ENCODE measurements around the gene SLC46A2.

SLC46A2 gene

GRCh38 chr9:112869041-112869529 is 21.6 kb downstream of the SLC46A2 start:
- DNase-seq (ENCODE audit: low read depth) = no peak
- no peak overlapping the region for H3K4me3 ChIP-seq (ENCODE audit: control insufficient read depth, low read depth, low read length)
- TF ChIP-seq, protein P1, sequence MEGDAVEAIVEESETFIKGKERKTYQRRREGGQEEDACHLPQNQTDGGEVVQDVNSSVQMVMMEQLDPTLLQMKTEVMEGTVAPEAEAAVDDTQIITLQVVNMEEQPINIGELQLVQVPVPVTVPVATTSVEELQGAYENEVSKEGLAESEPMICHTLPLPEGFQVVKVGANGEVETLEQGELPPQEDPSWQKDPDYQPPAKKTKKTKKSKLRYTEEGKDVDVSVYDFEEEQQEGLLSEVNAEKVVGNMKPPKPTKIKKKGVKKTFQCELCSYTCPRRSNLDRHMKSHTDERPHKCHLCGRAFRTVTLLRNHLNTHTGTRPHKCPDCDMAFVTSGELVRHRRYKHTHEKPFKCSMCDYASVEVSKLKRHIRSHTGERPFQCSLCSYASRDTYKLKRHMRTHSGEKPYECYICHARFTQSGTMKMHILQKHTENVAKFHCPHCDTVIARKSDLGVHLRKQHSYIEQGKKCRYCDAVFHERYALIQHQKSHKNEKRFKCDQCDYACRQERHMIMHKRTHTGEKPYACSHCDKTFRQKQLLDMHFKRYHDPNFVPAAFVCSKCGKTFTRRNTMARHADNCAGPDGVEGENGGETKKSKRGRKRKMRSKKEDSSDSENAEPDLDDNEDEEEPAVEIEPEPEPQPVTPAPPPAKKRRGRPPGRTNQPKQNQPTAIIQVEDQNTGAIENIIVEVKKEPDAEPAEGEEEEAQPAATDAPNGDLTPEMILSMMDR (IDR thresholded peaks at IDR 0.05; ENCODE audit: control insufficient read depth, insufficient read depth, low read depth, low read length, missing control alignments) = no peak

GRCh38 chr9:112868461-112868860 is 22.2 kb downstream of the SLC46A2 start:
- DNase-seq (ENCODE audit: low read depth) = no peak
- TF ChIP-seq, protein P1 (IDR thresholded peaks at IDR 0.05; ENCODE audit: control insufficient read depth, insufficient read depth, low read depth, low read length, missing control alignments) = no peak
- H3K4me3 ChIP-seq (ENCODE audit: control insufficient read depth, low read depth, low read length) = no peak overlapping the region

DNA sequence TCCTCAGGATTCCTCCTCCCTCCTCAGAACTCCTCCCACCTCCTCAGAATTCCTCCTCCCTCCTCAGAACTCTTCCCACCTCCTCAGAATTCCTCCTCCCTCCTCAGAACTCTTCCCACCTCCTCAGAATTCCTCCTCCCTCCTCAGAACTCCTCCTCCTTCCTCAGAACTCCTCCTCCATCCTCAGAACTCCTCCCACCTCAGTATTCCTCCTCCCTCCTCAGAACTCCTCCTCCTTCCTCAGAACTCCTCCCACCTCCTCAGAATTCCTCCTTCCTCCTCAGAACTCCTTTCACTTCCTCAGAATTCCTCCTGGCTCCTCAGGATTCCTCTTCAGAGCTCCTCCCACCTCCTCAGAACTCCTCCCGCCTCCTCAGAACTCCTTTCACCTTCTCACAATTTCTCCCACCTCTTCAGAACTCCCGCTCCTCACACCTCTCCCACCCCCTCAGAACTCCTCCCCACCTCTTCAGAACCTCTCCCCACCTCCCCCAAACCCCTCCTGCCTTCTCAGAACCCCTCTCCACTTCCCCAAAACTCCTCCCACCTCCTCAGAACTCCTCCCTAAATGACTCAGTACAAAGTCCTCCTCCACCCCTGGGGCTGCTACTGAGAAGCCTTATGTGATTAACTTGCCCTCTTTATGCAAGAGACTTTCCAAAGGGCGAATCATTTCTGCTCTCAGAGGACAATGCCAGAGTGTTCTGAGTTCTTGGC is 23.2 kb downstream of the SLC46A2 start:
- no peak overlapping the region for H3K4me3 ChIP-seq (ENCODE audit: control insufficient read depth, low read depth, low read length)
- DNase-seq (ENCODE audit: low read depth) = no peak
- TF ChIP-seq, protein P1 (IDR thresholded peaks at IDR 0.05; ENCODE audit: control insufficient read depth, insufficient read depth, low read depth, low read length, missing control alignments) = no peak

- no peak overlapping the region for H3K4me3 ChIP-seq (ENCODE audit: control insufficient read depth, low read depth, low read length)
- DNase-seq (ENCODE audit: low read depth) = no peak
- TF ChIP-seq, protein P1 (IDR thresholded peaks at IDR 0.05; ENCODE audit: control insufficient read depth, insufficient read depth, low read depth, low read length, missing control alignments) = no peak
These were observed 23.9 kb downstream of the SLC46A2 start for GRCh38 chr9:112866662-112867274.

GRCh38 chr9:112864982-112865381 is 25.7 kb downstream of the SLC46A2 start:
- TF ChIP-seq, protein P1 (IDR thresholded peaks at IDR 0.05; ENCODE audit: control insufficient read depth, insufficient read depth, low read depth, low read length, missing control alignments) = no peak
- no peak for DNase-seq (ENCODE audit: low read depth)
- H3K4me3 ChIP-seq (ENCODE audit: control insufficient read depth, low read depth, low read length) = no peak overlapping the region

DNA sequence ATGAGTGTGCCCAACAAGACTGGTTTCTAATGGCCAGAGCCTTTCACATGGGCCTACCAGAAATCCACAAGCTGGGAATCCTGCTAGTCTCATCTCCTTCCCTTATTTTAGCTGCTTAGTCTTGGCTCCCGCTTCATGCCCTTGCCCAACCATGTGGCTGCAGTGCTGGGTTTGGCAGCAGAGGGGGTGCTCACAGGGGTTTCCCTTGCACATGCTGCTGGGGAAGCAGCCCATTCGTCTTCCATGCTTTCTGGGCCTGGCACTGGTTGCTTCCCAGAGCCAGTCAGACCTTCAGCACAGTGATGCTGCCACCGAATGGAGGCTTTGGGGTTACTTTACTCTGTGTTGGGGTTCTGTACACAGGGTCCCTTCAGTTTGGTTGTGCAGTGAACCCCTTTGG is 26.3 kb downstream of the SLC46A2 start:
- TF ChIP-seq, protein P1 (IDR thresholded peaks at IDR 0.05; ENCODE audit: control insufficient read depth, insufficient read depth, low read depth, low read length, missing control alignments) = no peak
- DNase-seq (ENCODE audit: low read depth) = no peak
- no peak overlapping the region for H3K4me3 ChIP-seq (ENCODE audit: control insufficient read depth, low read depth, low read length)
